Coronary artery (tissue), 2 donors: ENCODE measurements around the gene PLEKHN1.

Experiments used
- DNase-seq: peaks from one replicate; pipeline ENCODE4 v3.0.0-alpha.2; 2017; ENCODE audit warnings: low spot score
- H3K27ac ChIP-seq, 2 donors: fragments of 200-600 bp; sonication (generic); one replicate each; pipeline ENCODE4 v1.5.1; 2016 to 2019
- H3K4me3 ChIP-seq: fragments of 200-600 bp; sonication (generic); 2 replicates; pipeline ENCODE4 v1.5.1; 2016; ENCODE audit warnings: mild to moderate bottlenecking, moderate library complexity
- CTCF ChIP-seq: fragments of 200-600 bp; sonication (generic); IDR thresholded peaks from one replicate; pipeline ENCODE4 v1.5.1; 2019; ENCODE audit warnings: antibody characterized with exemption

PLEKHN1 gene

GRCh38 chr1:996851-997712 is 30.8 kb downstream of the PLEKHN1 start:
- DNase-seq: no peak
- Histone ChIP-seq H3K27ac (peak overlapping the region in 1 of 2 donors; percentile 16), H3K4me3 (peak overlapping the region; percentile 14)
- no peak for TF ChIP-seq CTCF

- H3K27ac ChIP-seq: peak overlapping the region in 1 of 2 donors; percentile 100
- peak overlapping the region; percentile 89 for H3K4me3 ChIP-seq
- TF ChIP-seq CTCF: no peak
- no peak for DNase-seq
Measured at GRCh38 chr1:997713-997992, 31.4 kb downstream of the PLEKHN1 start.

GRCh38 chr1:997993-998744 is 31.9 kb downstream of the PLEKHN1 start:
- Histone ChIP-seq H3K4me3 (peak overlapping the region; percentile 89), H3K27ac (peak overlapping the region; percentile 96 to 100)
- no peak for TF ChIP-seq CTCF
- no peak for DNase-seq

GRCh38 chr1:998745-998994 is 32.4 kb downstream of the PLEKHN1 start:
- peak overlapping the region; percentile 89 for H3K4me3 ChIP-seq
- peak overlapping the region; percentile 96 to 100 for H3K27ac ChIP-seq
- no peak for DNase-seq
- no peak for TF ChIP-seq CTCF

GRCh38 chr1:998995-999724 is 32.9 kb downstream of the PLEKHN1 start:
- no peak for TF ChIP-seq CTCF
- H3K4me3 ChIP-seq: peak overlapping the region; percentile 89
- H3K27ac ChIP-seq: peak overlapping the region; percentile 96 to 100
- no peak for DNase-seq

- peak within 1 kb of the TSS; percentile 89 for H3K4me3 ChIP-seq
- peak within 1 kb of the TSS; percentile 96 to 100 for H3K27ac ChIP-seq
- TF ChIP-seq CTCF: no peak
- DNase-seq: peak; percentile 96
Measured at GRCh38 chr1:999725-1000356, 33.6 kb downstream of the PLEKHN1 start, which contains the start of gene HES4. Gene HES4, minus strand, starts transcription at chr1:1000097. Its CDS starts 124 bp downstream, at chr1:999973.
